ENCODE measurements around the gene NOTCH4.

- TF ChIP-seq POLR2A (IDR thresholded peaks at IDR 0.05) (no peak), CTCF (IDR thresholded peaks at IDR 0.05) (no peak)
Observed at GRCh38 chr6:32254761-32255198, 30.9 kb upstream of the NOTCH4 start.
